ES-I3 (cell line): ENCODE measurements around the gene SLMAP.

Source experiments
- H3K36me3 ChIP-seq: 2 replicates; pipeline ENCODE4 v1.6.1; 2013; ENCODE audit warnings: mild to moderate bottlenecking, low read length, control low read depth, moderate library complexity; ENCODE audit not compliant: insufficient read depth
- H3K4me1 ChIP-seq: 2 replicates; pipeline ENCODE4 v1.6.1; 2013; ENCODE audit warnings: mild to moderate bottlenecking, control low read depth, low read length; ENCODE audit not compliant: insufficient read depth
- H3K9ac ChIP-seq: 2 replicates; pipeline ENCODE4 v1.6.1; 2013; ENCODE audit warnings: low read depth, mild to moderate bottlenecking, low read length, moderate library complexity
- H3K9me3 ChIP-seq: 2 replicates; pipeline ENCODE4 v1.6.1; 2013; ENCODE audit warnings: mild to moderate bottlenecking, low read length, moderate library complexity; ENCODE audit not compliant: control insufficient read depth, insufficient read depth

SLMAP gene

DNA sequence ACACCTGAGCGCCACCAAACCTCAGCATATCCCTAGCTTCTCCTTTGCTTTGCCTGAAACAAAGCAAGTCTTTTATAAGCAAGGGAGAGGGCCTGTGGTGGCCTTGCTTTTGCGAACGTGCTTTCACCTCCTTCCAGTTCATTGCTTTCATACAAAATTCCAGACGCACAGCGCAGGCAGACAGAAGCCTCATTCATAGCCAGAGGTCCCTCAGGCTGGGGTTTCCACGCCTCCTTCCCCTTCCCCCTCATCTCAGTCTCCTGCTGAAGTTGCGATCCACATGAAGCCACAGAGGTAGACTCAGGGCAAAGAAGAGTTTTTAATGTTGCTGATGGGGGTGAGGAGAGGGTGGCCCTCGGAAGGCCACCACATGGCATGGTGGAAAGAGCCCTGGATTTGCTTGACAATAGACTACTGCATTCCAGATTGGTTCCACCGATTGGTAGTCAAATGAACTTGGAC, 192.7 kb downstream of the SLMAP start:
- Histone ChIP-seq H3K9ac (no peak overlapping the region), H3K4me1 (peaks cover 33% of the 10 kb centered on the region), H3K9me3 (no peaks in the 10 kb centered on the region), H3K36me3 (no peaks in the 10 kb centered on the region)

DNA sequence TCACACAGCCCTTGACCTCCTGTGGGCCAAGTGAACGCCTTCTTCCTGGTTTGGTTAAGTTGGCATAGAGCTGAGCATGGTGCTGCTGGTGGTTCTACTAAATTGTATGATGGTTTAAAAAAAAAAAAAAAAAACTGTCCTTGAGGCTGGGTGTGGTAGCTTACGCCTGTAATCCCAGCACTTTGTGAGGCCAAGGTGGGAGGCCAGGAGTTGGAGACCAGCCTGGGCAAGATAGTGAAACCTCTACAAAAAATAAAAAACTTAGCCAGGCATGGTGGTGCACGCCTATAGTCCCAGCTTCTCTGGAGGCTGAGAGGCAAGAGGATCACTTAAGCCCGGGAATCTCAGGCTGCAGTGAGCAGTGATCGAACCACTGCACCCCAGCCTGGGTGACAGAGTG, 193.2 kb downstream of the SLMAP start:
- Histone ChIP-seq H3K36me3 (no peaks in the 10 kb centered on the region), H3K9ac (no peak overlapping the region), H3K4me1 (peaks cover 33% of the 10 kb centered on the region)

DNA sequence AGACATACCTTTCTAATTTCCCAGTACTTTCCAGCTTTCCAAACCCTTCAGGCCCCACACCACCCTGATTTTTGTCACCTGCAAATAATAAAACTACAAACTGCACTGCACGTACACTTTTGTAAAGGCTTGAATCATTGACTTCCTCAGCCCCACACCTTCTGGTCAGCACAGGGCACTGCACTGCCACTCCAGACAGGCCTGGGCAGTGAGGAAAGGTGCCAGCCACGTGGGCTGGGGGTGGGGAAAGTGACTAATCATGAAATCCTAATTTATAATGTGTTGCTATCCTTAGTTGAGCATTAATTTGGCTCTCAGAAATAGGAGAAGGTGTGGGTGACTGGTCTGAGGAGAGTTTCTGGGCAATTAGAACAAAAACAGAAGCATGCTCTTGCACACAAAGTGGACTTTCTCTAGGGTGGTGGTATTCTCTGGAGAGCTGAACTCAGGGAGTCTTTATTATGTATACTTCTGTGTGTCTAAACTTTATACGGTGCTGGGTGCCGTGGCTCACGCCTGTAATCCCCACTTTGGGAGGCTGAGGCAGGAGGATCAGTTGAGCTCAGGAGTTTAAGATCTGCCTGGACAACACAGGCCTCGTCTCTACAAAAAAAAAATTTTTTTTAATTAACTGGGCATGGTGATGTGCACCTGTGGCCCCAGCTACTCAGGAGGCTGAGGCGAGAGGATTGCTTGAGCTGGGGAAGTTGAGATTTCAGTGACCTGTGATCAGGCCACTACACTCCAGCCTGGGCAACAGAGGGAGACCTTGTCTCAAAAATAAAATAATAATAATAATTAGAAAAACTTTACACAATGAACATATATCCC, 193.9 kb downstream of the SLMAP start:
- no peak overlapping the region for H3K9ac ChIP-seq

More for the DNA sequence above, 193.2 kb downstream of the SLMAP start:
- H3K9me3 ChIP-seq, result no peaks in the 10 kb centered on the region

DNA sequence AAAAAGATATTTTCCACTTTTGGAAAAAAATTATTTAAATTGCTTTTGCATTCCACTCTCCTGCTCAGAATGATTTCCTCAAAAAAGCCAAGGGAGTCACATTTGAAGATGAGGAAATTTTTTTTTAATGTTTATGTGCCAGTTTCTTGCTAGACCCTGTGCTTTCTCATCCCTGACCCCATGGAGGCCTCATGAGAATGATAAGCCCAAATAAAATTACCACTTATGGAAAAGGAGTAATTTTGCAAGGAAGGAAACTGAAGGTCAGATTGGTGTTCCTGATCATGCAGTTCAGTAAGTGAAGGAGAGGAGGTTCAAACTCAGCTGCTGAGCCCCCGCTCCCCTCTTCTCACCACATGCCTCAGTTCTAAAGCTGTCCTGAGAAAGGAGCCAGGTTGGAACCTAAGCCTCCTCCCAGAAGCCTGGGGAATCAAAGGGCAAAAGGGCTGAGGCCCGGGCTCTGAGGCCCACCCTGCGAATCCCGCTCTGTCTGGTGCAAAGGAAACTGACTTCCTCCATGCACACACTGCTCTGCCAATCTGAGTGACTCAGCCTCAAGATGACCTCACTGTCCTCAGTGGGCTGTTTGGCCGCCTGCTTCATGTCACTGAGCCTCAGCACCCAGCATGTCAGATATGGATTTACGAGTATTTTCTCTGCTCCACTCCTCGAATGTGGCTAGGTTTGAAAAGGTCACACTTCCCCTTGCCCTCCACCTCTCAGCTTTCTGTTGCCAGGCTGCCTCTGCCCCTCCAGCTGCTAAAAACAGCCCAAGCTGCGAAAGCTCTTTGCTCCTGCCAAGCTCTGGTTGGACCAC, 195.2 kb downstream of the SLMAP start:
- Histone ChIP-seq H3K9me3 (no peaks in the 10 kb centered on the region), H3K36me3 (no peaks in the 10 kb centered on the region), H3K4me1 (peaks cover 33% of the 10 kb centered on the region), H3K9ac (no peak overlapping the region)

More for the DNA sequence above, 193.9 kb downstream of the SLMAP start:
- Histone ChIP-seq H3K9me3 (no peaks in the 10 kb centered on the region), H3K4me1 (peaks cover 33% of the 10 kb centered on the region), H3K36me3 (no peaks in the 10 kb centered on the region)

DNA sequence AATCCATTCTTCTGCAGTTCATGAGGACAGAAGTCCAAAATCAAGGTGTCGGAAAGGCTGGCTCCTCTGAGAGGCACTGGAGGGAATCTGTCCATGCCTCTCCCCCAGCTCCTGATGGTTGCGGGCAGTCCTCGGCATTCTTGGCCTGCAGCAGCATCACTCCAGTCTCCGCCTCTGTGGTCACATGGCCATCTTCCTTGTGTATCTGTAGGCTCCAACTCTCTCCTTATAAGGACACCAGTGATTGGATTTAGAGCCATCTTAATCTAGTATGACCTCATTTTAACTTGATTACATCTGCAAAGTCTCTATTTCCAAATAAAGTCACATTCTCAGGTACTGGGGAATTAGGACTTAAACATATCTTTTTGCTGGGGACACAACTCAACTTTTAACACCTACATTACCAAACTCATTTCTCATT, 196.1 kb downstream of the SLMAP start:
- Histone ChIP-seq H3K36me3 (no peaks in the 10 kb centered on the region), H3K9ac (no peak overlapping the region), H3K4me1 (peaks cover 33% of the 10 kb centered on the region), H3K9me3 (no peaks in the 10 kb centered on the region)

DNA sequence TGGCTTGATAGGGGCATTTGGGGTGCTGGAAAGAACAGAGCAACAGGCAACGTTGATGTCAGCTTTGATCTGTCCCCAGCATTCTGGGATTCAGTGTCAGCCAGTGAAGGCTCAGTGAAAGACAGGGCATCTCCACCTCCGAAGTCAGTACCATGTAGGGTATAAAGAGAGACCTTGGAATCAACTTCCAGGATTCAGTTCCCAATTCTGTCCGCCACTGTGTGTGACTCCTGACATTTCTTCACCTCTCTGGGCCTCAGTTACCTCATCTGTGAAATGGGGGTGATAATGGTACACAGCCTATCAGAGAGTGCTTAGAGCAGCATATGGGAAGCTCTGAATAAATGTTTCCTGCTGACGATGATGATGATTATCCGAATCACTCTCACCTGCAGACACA, 196.5 kb downstream of the SLMAP start:
- peaks cover 33% of the 10 kb centered on the region for H3K4me1 ChIP-seq
- no peak overlapping the region for H3K9ac ChIP-seq
- H3K9me3 ChIP-seq, result no peaks in the 10 kb centered on the region
- H3K36me3 ChIP-seq, result no peaks in the 10 kb centered on the region

DNA sequence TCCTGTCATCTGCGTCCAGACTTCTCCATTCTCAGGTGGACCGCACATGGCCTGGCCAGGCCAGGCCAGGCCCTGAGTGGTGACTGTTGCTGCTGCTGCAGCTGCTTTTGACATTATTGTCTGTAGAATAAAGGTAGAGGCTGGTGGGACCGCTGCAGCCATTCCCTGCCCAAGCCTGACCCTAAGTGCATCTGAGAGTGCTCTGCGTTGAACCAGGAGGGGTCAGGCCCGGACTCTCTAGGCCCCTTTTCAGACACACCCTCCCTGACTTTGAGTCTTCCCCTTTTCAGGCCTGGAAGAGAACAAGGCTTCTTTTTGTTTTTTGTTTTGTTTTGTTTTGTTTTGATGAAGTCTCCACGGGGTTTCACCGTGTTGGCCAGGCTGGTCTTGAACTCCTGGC, 197.5 kb downstream of the SLMAP start:
- no peaks in the 10 kb centered on the region for H3K9me3 ChIP-seq
- H3K36me3 ChIP-seq, result no peaks in the 10 kb centered on the region
- H3K4me1 ChIP-seq, result peaks cover 26% of the 10 kb centered on the region
- H3K9ac ChIP-seq, result no peak overlapping the region

DNA sequence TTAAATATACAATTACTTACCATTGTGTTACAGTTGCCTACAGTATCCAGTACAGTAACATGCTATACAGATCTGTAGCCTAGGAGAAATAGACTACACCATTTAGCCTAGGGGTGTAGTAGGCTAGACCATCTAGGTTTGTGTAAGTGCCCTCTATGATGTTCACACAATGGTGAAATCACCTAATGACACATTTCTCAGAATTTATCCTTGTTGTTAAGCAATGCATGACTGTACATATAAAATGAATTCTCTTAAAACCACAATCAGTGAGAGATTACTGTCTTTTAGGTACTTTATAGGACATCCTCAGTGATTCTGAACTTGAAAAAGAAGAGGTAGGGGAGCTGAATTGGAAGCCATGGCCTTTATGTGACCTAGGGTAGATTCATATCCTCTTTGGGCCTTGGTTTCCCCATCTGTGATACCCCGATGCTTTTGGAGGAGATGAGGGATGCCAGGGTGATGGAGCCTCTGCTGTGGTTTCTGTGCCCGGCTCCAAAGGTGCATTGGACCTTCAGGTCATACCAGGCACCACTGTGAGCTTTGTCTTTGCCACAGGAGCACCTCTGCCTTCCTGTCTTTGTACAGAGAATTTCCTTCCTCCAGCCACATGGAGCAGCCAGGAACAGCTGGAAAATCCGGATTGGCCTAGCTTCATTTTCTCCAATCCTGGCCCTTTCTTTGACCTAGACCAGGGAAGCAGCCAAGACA, 200.2 kb downstream of the SLMAP start:
- no peaks in the 10 kb centered on the region for H3K9me3 ChIP-seq
- peaks cover 30% of the 10 kb centered on the region; the same call in 1 of the 2 replicates for H3K4me1 ChIP-seq
- no peaks in the 10 kb centered on the region for H3K36me3 ChIP-seq
- no peak overlapping the region for H3K9ac ChIP-seq

DNA sequence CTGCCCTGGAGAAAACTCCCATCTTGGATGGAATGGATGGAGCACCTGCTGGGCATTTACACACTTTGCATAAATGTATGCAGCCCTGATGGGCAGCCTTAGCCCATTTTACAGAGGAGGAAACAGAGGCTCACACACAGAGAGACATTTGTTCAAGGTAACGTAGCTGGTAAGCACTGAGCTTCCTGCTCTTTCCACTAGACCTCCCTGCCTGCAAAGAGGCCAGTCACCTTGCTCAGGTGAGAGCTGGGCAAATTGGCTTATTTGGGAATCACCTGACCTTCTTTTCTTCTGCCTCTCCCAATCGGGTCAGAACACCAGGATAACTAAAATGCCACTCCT, 200.7 kb downstream of the SLMAP start:
- Histone ChIP-seq H3K4me1 (peaks cover 24% of the 10 kb centered on the region; the same call in 1 of the 2 replicates), H3K9me3 (no peaks in the 10 kb centered on the region), H3K9ac (no peak overlapping the region), H3K36me3 (no peaks in the 10 kb centered on the region)

DNA sequence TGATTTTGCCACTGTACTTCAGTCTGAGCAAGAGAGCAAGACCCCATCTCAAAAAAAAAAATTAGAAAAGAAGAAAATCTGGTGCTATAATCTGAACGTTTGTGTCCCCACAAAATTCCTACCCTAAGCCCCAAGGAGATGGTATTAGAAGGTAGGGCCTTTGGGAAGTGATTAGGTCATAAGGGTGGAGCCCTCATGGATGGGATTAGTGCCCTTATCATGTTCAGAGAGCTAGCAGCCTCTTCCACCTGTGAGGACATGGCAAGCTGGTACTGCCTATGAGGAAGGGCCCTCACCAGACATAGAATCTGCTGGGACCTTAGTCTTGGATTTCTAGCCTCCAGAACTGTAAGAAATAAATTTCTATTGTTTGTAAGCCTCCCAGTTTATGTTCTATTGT, 201.7 kb downstream of the SLMAP start:
- no peaks in the 10 kb centered on the region for H3K36me3 ChIP-seq
- no peak overlapping the region for H3K9ac ChIP-seq
- H3K9me3 ChIP-seq, result no peaks in the 10 kb centered on the region
- H3K4me1 ChIP-seq, result peaks cover 16% of the 10 kb centered on the region; the same call in 1 of the 2 replicates

DNA sequence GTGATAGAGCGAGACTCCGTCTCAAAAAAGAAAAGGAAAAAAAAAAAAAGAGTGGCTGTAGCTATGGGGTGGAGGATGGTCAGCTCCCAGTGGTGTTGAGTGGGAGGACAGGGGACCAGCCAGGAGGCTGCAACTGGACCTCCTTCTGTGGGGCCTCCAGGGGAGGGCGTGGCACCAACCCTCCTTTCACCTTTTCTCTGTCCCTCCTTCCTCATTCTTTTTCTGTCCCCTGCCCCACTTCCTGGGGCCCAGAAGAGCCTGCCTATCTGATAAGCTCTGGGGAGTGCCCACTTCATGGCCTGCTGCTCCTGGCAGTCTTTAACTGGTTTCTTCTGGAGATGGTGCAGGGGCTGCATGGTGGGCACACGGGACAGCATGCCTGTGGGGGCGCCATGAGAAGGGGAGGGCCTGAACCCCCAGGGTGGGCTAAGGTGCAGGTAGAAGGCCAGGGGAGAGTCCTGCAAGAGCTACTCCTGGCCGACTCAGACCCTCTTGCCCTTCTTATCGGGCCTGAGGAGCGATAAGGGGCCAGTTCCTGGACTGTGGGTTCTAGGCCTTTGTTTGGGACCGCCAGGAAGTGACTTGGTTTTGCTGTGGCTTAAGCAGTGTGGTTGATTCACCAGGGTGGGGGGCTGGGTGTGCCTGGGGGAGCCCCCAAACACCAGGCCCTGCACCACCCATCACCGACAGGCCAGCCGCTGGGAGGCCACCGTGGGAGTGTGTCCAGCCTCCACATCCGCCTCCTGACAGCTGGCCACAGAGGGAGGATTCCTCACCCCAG, 202.7 kb downstream of the SLMAP start:
- Histone ChIP-seq H3K9ac (no peak overlapping the region), H3K9me3 (no peaks in the 10 kb centered on the region), H3K4me1 (peaks cover 16% of the 10 kb centered on the region; the same call in 1 of the 2 replicates), H3K36me3 (no peaks in the 10 kb centered on the region)

DNA sequence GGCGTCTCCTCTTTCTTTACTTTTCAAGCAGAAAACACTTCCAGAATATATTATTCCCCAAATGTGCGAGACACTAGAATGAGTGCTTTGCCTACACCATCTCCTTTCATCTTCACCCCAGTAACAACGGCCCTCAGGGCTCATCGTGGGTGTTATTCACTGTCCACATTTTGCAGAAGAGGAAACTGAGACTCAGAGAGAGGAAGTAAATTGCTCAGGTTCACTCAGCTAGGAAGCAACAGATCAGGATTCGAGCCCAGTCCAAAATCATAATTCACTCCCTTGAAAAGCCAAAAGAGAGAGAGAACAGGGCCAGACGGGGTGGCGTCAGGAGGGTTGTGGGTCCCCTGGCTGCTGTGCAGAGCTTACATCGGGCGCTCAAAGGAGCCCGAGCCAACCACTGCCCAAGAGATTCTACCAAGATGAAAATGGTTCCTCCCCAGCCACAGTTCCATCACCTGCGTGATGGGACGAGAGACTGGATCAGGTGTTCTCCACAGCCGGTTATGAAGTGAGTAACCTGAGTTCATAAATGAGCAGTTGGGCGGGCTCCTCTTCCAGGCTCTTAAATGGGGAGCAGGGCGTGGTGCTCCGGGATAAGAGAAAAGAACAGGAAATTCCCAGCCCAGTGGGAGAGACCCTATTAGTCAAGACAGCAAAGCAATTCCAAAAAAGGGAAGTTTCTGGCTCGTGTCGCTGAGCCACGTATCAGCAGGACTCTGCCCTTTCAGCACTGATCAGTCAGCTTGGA, 203.5 kb downstream of the SLMAP start:
- Histone ChIP-seq H3K36me3 (no peaks in the 10 kb centered on the region), H3K9ac (no peak overlapping the region), H3K9me3 (no peaks in the 10 kb centered on the region), H3K4me1 (peaks cover 16% of the 10 kb centered on the region; the same call in 1 of the 2 replicates)

DNA sequence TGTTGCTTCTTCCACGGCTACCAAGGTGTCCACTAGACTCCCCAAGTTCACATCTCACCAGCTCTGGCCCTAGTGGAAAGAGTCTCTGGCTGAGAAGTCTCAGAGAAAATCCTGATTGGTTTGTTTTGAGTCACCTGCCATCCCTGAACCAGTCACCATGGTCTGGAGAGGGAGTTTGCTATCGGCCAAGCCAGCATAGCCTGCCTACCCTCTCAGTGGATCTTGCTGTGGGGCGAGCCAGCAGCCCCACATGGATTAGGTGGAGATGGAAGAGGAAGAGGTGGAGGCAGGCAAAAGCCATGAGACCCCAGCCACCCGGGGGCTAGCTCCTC, 204.0 kb downstream of the SLMAP start:
- H3K36me3 ChIP-seq, result no peaks in the 10 kb centered on the region
- H3K9me3 ChIP-seq, result no peaks in the 10 kb centered on the region
- peaks cover 16% of the 10 kb centered on the region; the same call in 1 of the 2 replicates for H3K4me1 ChIP-seq
- no peak overlapping the region for H3K9ac ChIP-seq
